Thyroid gland (tissue), 4 donors: ENCODE data around the gene NCOA5. TPM values are rescaled to one million over a fixed set of nuclear protein-coding genes. Genes with fewer than 3 reads are reported as not detected.
A peak's percentile ranks its signal among the peaks of the same experiment; 100 is the strongest.
"Not testable (repeated sequence)": the region's sequence is repeated elsewhere in the genome, so short reads cannot be mapped to it uniquely, and the experiment has no call there.

Experiments used
- DNase-seq, 2 donors: peaks; one replicate each; pipeline ENCODE4 v3.0.0-alpha.2; 2019
- H3K27ac ChIP-seq, 3 donors: fragments of 200-600 bp; sonication (generic); 1 replicate in 2 of 3; 2 replicates in 1 of 3; pipeline ENCODE4 v1.5.1; 2016 to 2019; ENCODE audit warnings: mild to moderate bottlenecking in 1 of 3, moderate library complexity in 1 of 3
- H3K27me3 ChIP-seq: fragments of 200-600 bp; sonication (generic); one replicate; pipeline ENCODE4 v1.5.1; 2019
- H3K36me3 ChIP-seq, 2 donors: fragments of 200-600 bp; sonication (generic); one replicate each; pipeline ENCODE4 v1.5.1; 2016 to 2019
- H3K4me1 ChIP-seq, 2 donors: fragments of 200-600 bp; sonication (generic); one replicate each; pipeline ENCODE4 v1.5.1; 2017 to 2019
- H3K4me3 ChIP-seq, 3 donors: fragments of 200-600 bp; sonication (generic); replicated peaks in 1 of 3; 1 replicate in 2 of 3; 2 replicates in 1 of 3; pipeline ENCODE4 v1.5.1; 2016; ENCODE audit warnings: mild to moderate bottlenecking in 1 of 3
- H3K9me3 ChIP-seq: fragments of 200-600 bp; sonication (generic); one replicate; pipeline ENCODE4 v1.5.1; 2017
- POLR2A ChIP-seq, 2 donors: fragments of 450-650 bp; IDR thresholded peaks; one replicate each; pipeline ENCODE4 v1.6.1; 2017; ENCODE audit warnings: antibody characterized with exemption in 2 of 2, mild to moderate bottlenecking in 2 of 2, moderate library complexity in 1 of 2
- WGBS, 2 donors: methylation state at CpG; one replicate each; pipeline ENCODE4 v1.1.5; 2017; 5-methylcytosine and 5-hydroxymethylcytosine counted together
- intact Hi-C: fragments of 100-400 bp; cut with DNase I; formaldehyde crosslinking; loops from one replicate; pipeline ENCODE4 v1.15.1; 2023
- total RNA-seq, 4 donors: library from RNA; depleted of rRNA; stranded (reverse); fragments of >200 nt; gene quantifications; one replicate each; pipeline ENCODE4 v1.2.3, GENCODE V29; 2016
- TF ChIP-seq, protein P1 (sequence below), 6 experiments: fragments of 200-600 bp in 3 of 6; fragments of 450-650 bp in 3 of 6; sonication (generic) in 3 of 6; IDR thresholded peaks; one replicate each; pipeline ENCODE4 v1.5.1; 2016 to 2019; ENCODE audit warnings: antibody characterized with exemption in 6 of 6, mild to moderate bottlenecking in 2 of 6, inconsistent platforms in 1 of 6, moderate library complexity in 1 of 6

NCOA5 gene
- total RNA-seq, 4 donors from 2014 or later, result 31.4 to 46.1 (median 37.4) TPM

DNA sequence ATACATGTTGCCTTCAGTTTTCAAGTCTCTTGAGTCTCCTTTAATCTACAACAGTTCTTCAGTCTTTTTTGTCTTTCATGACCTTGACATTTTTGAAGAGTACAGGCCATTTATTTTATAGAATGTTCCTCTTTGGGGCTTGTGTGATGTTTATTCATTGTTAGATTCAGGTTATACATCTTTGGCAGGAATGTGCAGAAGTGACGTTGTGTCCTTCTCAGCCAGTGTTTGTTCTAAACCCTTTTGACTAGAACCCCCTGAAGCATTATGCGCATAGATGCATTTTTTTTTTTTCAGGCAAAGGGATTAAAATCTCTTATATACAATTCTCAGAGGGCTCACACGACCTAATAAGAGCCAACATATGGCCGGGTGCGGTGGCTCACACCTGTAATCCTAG, 11.2 kb upstream of the NCOA5 start:
- H3K27me3 ChIP-seq, result no peaks in the 10 kb centered on the region

DNA sequence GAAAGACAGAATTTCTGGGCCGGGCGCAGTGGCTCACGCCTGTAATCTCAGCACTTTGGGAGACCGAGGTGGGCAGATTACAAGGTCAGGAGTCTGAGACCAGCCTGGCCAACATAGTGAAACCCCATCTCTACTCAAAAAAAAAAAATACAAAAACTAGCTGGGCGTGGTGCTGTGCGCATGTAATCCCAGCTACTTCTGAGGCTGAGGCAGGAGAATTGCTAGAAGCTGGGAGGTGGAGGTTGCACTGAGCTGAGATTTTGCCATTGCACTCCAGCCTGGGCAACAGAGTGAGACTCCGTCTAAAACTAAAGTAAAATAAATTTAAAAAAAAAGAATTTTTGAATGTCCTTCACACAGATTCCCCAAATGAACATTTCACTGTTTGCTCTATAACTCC, 10.7 kb upstream of the NCOA5 start:
- H3K4me1 ChIP-seq, H3K27me3 ChIP-seq, intact Hi-C loops, DNase-seq, H3K27ac ChIP-seq, H3K36me3 ChIP-seq, H3K9me3 ChIP-seq, H3K4me3 ChIP-seq: not testable (repeated sequence)
- WGBS, 2 donors, result 82 to 89% methylated on average over 7 of the region's 7 CpGs

More for the DNA sequence above, 11.2 kb upstream of the NCOA5 start:
- no peak overlapping the region for H3K4me3 ChIP-seq
- intact Hi-C loops, result no loop called here
- H3K27ac ChIP-seq, result no peak overlapping the region
- no peaks in the 10 kb centered on the region for H3K36me3 ChIP-seq
- peaks cover 0 to 7% of the 10 kb centered on the region in 2 donors for H3K4me1 ChIP-seq
- TF ChIP-seq, protein P1, sequence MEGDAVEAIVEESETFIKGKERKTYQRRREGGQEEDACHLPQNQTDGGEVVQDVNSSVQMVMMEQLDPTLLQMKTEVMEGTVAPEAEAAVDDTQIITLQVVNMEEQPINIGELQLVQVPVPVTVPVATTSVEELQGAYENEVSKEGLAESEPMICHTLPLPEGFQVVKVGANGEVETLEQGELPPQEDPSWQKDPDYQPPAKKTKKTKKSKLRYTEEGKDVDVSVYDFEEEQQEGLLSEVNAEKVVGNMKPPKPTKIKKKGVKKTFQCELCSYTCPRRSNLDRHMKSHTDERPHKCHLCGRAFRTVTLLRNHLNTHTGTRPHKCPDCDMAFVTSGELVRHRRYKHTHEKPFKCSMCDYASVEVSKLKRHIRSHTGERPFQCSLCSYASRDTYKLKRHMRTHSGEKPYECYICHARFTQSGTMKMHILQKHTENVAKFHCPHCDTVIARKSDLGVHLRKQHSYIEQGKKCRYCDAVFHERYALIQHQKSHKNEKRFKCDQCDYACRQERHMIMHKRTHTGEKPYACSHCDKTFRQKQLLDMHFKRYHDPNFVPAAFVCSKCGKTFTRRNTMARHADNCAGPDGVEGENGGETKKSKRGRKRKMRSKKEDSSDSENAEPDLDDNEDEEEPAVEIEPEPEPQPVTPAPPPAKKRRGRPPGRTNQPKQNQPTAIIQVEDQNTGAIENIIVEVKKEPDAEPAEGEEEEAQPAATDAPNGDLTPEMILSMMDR (IDR thresholded peaks at IDR 0.05), result no peak
- TF ChIP-seq POLR2A (IDR thresholded peaks at IDR 0.05), result no peak
- no peak for DNase-seq
- 81 to 83% methylated on average over 5 of the region's 5 CpGs for WGBS, 2 donors
- H3K9me3 ChIP-seq, result no peaks in the 10 kb centered on the region

DNA sequence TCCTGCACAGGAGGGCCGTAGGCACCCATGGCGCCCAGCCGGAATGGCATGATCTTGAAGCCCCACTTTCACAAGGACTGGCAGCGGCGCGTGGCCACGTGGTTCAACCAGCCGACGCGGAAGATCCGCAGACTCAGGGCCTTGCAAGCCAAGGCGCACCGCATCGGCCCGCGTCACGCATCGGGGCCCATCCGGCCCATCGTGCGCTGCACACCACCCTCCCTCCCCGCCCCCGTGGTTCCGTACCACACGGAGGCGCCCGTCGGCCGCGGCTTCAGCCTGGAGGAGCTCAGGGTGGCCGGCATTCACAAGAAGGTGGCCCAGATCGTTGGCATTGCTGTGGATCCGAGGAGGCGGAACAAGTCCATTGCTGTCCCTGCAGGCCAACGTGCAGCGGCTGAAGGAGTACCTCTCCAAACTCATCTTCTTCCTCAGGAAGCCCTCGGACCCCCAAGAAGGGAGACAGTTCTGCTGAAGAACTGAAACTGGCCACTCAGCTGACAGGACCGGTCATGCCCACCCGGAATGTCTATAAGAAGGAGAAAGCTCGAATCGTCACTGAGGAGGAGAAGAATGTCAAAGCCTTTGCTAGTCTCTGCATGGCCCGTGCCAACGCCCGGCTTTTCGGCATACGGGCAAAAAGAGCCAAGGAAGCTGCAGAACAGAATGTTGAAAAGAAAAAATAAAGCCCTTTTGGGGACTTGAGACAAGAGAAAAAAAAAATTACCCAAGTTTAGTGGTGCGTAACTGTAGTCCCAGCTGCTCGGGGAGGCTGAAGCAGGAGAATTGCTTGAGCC, 9.9 kb upstream of the NCOA5 start:
- H3K27ac ChIP-seq, result no peak overlapping the region
- H3K4me1 ChIP-seq, result peaks cover 0 to 7% of the 10 kb centered on the region in 2 donors
- TF ChIP-seq, protein P1 (IDR thresholded peaks at IDR 0.05), result peak in 1 of 6 experiments; percentile 21
- TF ChIP-seq POLR2A (IDR thresholded peaks at IDR 0.05), result no peak
- H3K27me3 ChIP-seq, result no peaks in the 10 kb centered on the region
- intact Hi-C loops, result no loop called here
- no peak overlapping the region for H3K4me3 ChIP-seq
- no peaks in the 10 kb centered on the region for H3K36me3 ChIP-seq
- DNase-seq, result peak; percentile 51 to 52
- WGBS, 2 donors, result 26 to 29% methylated on average over 19 to 22 of the region's 48 CpGs
- no peaks in the 10 kb centered on the region for H3K9me3 ChIP-seq

DNA sequence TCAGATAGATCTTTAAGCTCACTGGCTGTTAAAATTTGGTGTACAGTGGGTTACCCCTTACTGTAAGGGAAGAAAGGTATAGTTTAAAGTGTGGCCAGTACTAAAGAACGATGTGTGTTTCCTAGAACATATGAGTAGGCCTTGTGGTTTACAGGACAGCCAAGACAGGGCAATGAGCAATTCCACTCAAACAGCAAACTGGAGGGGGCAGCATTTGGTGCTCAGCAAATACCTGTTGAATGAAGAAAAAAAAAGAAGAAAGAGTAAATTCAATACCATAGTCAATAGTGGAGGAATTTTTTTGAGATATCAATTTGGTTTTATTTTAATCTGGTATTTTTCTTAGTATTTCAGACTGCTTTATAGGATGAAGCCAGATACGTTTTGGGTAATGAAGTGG, 3.8 kb upstream of the NCOA5 start:
- intact Hi-C loops, result no loop called here
- 69 to 77% methylated on average over 2 of the region's 2 CpGs for WGBS, 2 donors
- H3K36me3 ChIP-seq, result no peaks in the 10 kb centered on the region

DNA sequence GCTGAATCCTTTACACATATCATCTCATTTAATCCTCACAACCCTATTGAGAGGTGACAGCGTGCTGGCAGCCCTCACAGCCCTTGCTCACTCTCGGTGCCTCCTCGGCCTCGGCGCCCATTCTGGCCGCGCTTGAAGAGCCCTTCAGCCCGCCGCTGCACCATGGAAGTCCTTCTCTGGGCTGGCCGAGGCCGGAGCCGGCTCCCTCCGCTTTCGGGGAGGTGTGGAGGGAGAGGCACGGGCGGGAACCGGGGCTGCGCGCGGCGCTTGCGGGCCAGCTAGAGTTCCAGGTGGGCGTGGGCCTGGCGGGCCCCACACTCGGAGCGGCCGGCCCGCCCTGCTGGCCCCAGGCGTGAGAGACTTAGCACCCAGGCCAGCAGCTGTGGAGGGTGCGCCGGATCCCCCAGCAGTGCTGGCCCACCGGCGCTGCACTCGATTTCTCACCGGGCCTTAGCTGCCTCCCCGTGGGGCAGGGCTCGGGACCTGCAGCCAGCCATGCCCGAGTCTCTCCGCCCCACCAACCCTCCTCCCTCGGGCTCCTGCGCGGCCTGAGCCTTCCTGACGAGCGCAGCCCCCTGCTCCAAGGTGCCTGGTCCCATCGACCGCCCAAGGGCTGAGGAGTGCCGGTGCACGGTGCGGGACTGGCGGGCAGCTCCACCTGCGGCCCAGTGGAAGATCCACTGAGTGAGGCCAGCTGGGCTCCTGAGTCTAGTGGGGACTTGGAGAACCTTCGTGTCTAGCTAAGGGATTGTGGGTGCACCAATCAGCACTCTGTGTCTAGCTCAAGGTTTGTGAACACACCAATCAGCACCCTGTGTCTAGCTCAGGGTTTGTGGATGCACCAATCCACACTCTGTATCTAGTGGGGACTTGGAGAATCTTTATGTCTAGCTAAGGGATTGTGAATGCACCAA, 2.1 kb upstream of the NCOA5 start:
- intact Hi-C loops, H3K9me3 ChIP-seq, H3K27me3 ChIP-seq, H3K36me3 ChIP-seq, DNase-seq, H3K27ac ChIP-seq, H3K4me3 ChIP-seq: not testable (repeated sequence)
- 96% methylated on average over 38 to 49 of the region's 52 CpGs for WGBS, 2 donors
- peaks cover 21 to 22% of the 10 kb centered on the region in 2 donors for H3K4me1 ChIP-seq

More for the DNA sequence above, 3.8 kb upstream of the NCOA5 start:
- no peak overlapping the region for H3K4me3 ChIP-seq
- no peak overlapping the region for H3K27ac ChIP-seq
- H3K4me1 ChIP-seq, result peaks cover 4 to 7% of the 10 kb centered on the region in 2 donors
- no peaks in the 10 kb centered on the region for H3K9me3 ChIP-seq
- no peak for DNase-seq
- no peak for TF ChIP-seq POLR2A (IDR thresholded peaks at IDR 0.05)
- TF ChIP-seq, protein P1 (IDR thresholded peaks at IDR 0.05), result no peak
- no peaks in the 10 kb centered on the region for H3K27me3 ChIP-seq

DNA sequence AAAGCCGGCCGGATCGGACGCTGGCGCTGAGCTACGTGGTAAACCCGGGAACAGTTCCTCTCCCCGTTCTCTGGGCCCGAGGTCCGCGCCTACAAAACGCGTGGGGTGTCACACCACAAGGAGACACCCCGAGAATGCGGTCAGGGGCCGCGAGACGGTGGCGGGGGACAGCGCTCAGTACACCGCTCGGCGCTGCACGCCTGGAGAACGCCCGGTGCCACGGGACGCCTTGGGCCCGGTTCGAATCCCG, 670 bp downstream of the NCOA5 start:
- H3K27ac ChIP-seq, result peak overlapping the region; percentile 94 to 98 (median 97)
- H3K4me3 ChIP-seq, result peak overlapping the region; percentile 77 to 86 (median 85)
- intact Hi-C loops, result no loop called here
- no peaks in the 10 kb centered on the region for H3K9me3 ChIP-seq
- no peaks in the 10 kb centered on the region for H3K36me3 ChIP-seq
- 1% methylated on average over 12 of the region's 31 CpGs; no CpG with 5 or more reads in 1 of the 2 donors for whole genome bisulfite sequencing, 2 donors
- DNase-seq, result no peak
- H3K27me3 ChIP-seq, result no peaks in the 10 kb centered on the region
- H3K4me1 ChIP-seq, result peaks cover 45 to 46% of the 10 kb centered on the region in 2 donors
- TF ChIP-seq, protein P1 (IDR thresholded peaks at IDR 0.05), result no peak
- no peak for TF ChIP-seq POLR2A (IDR thresholded peaks at IDR 0.05)
